GDM1 (cell line): Measurements from ENCODE around the gene FSIP1.

Source experiments
- DNase-seq: peaks from one replicate; lab custom pipeline; 2025; lab: John Stamatoyannopoulos, UW

Gene FSIP1

GRCh38 chr15:39720081-39720480 lies 62.6 kb downstream of the FSIP1 start:
- no peak for DNase-seq

- DNase-seq, result no peak
These were observed 63.5 kb downstream of the FSIP1 start for GRCh38 chr15:39719109-39719508.

- DNase-seq, result no peak
These were observed 65.5 kb downstream of the FSIP1 start for GRCh38 chr15:39717134-39717533.

- DNase-seq, result no peak
These were observed 68.4 kb downstream of the FSIP1 start for GRCh38 chr15:39714251-39714650.

GRCh38 chr15:39713846-39714245 lies 68.8 kb downstream of the FSIP1 start:
- DNase-seq, result no peak

- DNase-seq, result no peak
These were observed 72.0 kb downstream of the FSIP1 start for GRCh38 chr15:39710681-39711080.

- DNase-seq, result no peak
These were observed 72.7 kb downstream of the FSIP1 start for GRCh38 chr15:39709941-39710340.

GRCh38 chr15:39706206-39706605 lies 76.4 kb downstream of the FSIP1 start:
- DNase-seq, result no peak

GRCh38 chr15:39704689-39705088 lies 78.0 kb downstream of the FSIP1 start:
- no peak for DNase-seq

GRCh38 chr15:39704235-39704634 lies 78.4 kb downstream of the FSIP1 start:
- DNase-seq, result no peak

- no peak for DNase-seq
These were observed 80.7 kb downstream of the FSIP1 start for GRCh38 chr15:39701988-39702387.

- no peak for DNase-seq
These were observed 82.3 kb downstream of the FSIP1 start for GRCh38 chr15:39700375-39700700.

GRCh38 chr15:39699516-39700374 lies 82.9 kb downstream of the FSIP1 start:
- no peak for DNase-seq

- DNase-seq, result no peak
These were observed 83.9 kb downstream of the FSIP1 start for GRCh38 chr15:39698444-39699390.

- no peak for DNase-seq
These were observed 85.1 kb downstream of the FSIP1 start for GRCh38 chr15:39697509-39697908.

- no peak for DNase-seq
These were observed 86.8 kb downstream of the FSIP1 start for GRCh38 chr15:39695793-39696192.

- DNase-seq, result no peak
These were observed 90.0 kb downstream of the FSIP1 start for GRCh38 chr15:39692356-39693327.

GRCh38 chr15:39690881-39691634 lies 91.6 kb downstream of the FSIP1 start:
- DNase-seq, result no peak

- DNase-seq, result no peak
These were observed 94.7 kb downstream of the FSIP1 start for GRCh38 chr15:39687965-39688364.

GRCh38 chr15:39685999-39686613 lies 96.5 kb downstream of the FSIP1 start:
- DNase-seq, result peak; percentile 34

GRCh38 chr15:39685367-39685766 lies 97.3 kb downstream of the FSIP1 start:
- no peak for DNase-seq
